ENCODE measurements around the gene LGI2. TPM values are rescaled to one million over a fixed set of nuclear protein-coding genes. Genes with fewer than 3 reads are reported as not detected.

The LGI2 gene
- total and polyA plus RNA-seq, 9 of the 15 experiments (the other 6 are each of a cell fraction or from before 2014, with no cell fraction given) = 0.03 to 0.07 TPM; not detected in 7

GRCh38 chr4:25021216-25021615 lies 9.5 kb downstream of the LGI2 start:
- FAIRE-seq = no peak
- Histone ChIP-seq H3K4me3 (no peak overlapping the region), H3K4me1 (replicated peaks in 1 of 2; ENCODE audit: control insufficient read depth in 2 of 2, insufficient read depth in 2 of 2, low read length in 2 of 2) (no peaks in the 10 kb centered on the region)

More at GRCh38 chr4:25021216-25021615, 9.5 kb downstream of the LGI2 start:
- ChIA-PET POLR2A (interaction anchor here (0.7 kb wide), 1 partner anchor 87 kb away, joined by 3 read pairs; no protein-coding TSS in a partner anchor), CTCF (ENCODE audit: low intra/inter-chr PET ratio) (no interaction called here)
- Histone ChIP-seq H3K9ac (ENCODE audit: insufficient read depth in 1 of 2, low read depth in 2 of 2, low read length in 2 of 2) (no peak overlapping the region), H4K20me1 (replicated peaks; ENCODE audit: control insufficient read depth, insufficient read depth, low read length) (0 out of 2 replicates have a peak, but pooled peaks cover 3% of the 10 kb centered on the region), H3K4me2 (ENCODE audit: insufficient read depth, low read length) (no peak overlapping the region), H3K27me3 (ENCODE audit: control insufficient read depth in 2 of 2, insufficient read depth in 2 of 2, low read length in 2 of 2) (peaks cover 11 to 15% of the 10 kb centered on the region in 2 experiments), H3K27ac (ENCODE audit: extremely low read depth, low read depth, low read length) (no peak overlapping the region), H3K9me1 (ENCODE audit: control insufficient read depth, insufficient read depth, low read length) (no peaks in the 10 kb centered on the region), H3K36me3 (ENCODE audit: control insufficient read depth, insufficient read depth, low read length) (no peaks in the 10 kb centered on the region), H3K9me3 (replicated peaks; ENCODE audit: control insufficient read depth, insufficient read depth, low read depth, low read length) (no peaks in the 10 kb centered on the region), H3K79me2 (ENCODE audit: control insufficient read depth, insufficient read depth, low read length) (no peaks in the 10 kb centered on the region), H2AFZ (ENCODE audit: low read depth, low read length) (no peak overlapping the region)
- 4% methylated on average over 2 of the region's 2 CpGs for WGBS (ENCODE audit: insufficient coverage, low coverage, missing lambda C conversion rate)
- BruUV-seq (replicated peaks) = no TSS peak
- ATAC-seq = no peak
- in situ Hi-C loops (cut with MboI) (no loop called here), intact Hi-C loops (cut with micrococcal nuclease) (no loop called here)
- DNase-seq (ENCODE audit: extremely low read depth in 1 of 4, low spot score in 3 of 4) = no peak
- TF ChIP-seq SRF (CRISPR knock-in tag; IDR thresholded peaks at IDR 0.05) = no peak
- no peak for TF ChIP-seq HMBOX1 (IDR thresholded peaks at IDR 0.05)
- no peak for TF ChIP-seq L3MBTL2 (IDR thresholded peaks at IDR 0.05)
- TF ChIP-seq NFIC (IDR thresholded peaks at IDR 0.05) = no peak
- no peak for TF ChIP-seq ZNF431 (CRISPR knock-in tag; IDR thresholded peaks at IDR 0.05)
- TF ChIP-seq ZNF354B (CRISPR knock-in tag; IDR thresholded peaks at IDR 0.05) = no peak
- no peak for TF ChIP-seq TCF7 (IDR thresholded peaks at IDR 0.05; ENCODE audit: borderline replicate concordance)
- TF ChIP-seq PTBP1 (IDR thresholded peaks at IDR 0.05; ENCODE audit: low read depth, low read length) = no peak
- no peak for TF ChIP-seq MYNN (IDR thresholded peaks at IDR 0.05)
- TF ChIP-seq MYNN (CRISPR knock-in tag; IDR thresholded peaks at IDR 0.05) = no peak
- TF ChIP-seq MCM3 (IDR thresholded peaks at IDR 0.05) = no peak
- no peak for TF ChIP-seq MAFG (tag; conservative IDR thresholded peaks at IDR 0.05)
- TF ChIP-seq RBFOX2 (IDR thresholded peaks at IDR 0.05; ENCODE audit: low read depth, low read length) = no peak
- no peak for TF ChIP-seq FIP1L1 (IDR thresholded peaks at IDR 0.05; ENCODE audit: low read depth, low read length, poor library complexity, severe bottlenecking)
- TF ChIP-seq KLF1 (tag; IDR thresholded peaks at IDR 0.05) = no peak
- TF ChIP-seq ZSCAN32 (CRISPR knock-in tag; IDR thresholded peaks at IDR 0.05) = no peak
- TF ChIP-seq CREBBP (IDR thresholded peaks at IDR 0.05; ENCODE audit: low read depth, low read length) = no peak
- no peak for TF ChIP-seq STAT5A (IDR thresholded peaks at IDR 0.05; ENCODE audit: borderline replicate concordance, low read length)
- TF ChIP-seq OTX1 (CRISPR knock-in tag; IDR thresholded peaks at IDR 0.05) = no peak
- no peak for TF ChIP-seq SRSF7 (optimal IDR thresholded peaks at IDR 0.05; ENCODE audit: low read depth, low read length)
- no peak for TF ChIP-seq DDX20 (tag; IDR thresholded peaks at IDR 0.05; ENCODE audit: low read depth)
